HEK293T (cell line): ENCODE data around the gene GSTK1.

Experiments used
- ARNT ChIP-seq: fragments of 450-650 bp; IDR thresholded peaks from 2 replicates; pipeline ENCODE4 v1.6.1; 2017; ENCODE audit warnings: mild to moderate bottlenecking
- BHLHE40 ChIP-seq: fragments of 450-650 bp; IDR thresholded peaks from 2 replicates; pipeline ENCODE4 v1.6.1; 2016; ENCODE audit warnings: mild to moderate bottlenecking, moderate library complexity, borderline replicate concordance
- CTBP1 ChIP-seq: fragments of 450-650 bp; IDR thresholded peaks from 2 replicates; pipeline ENCODE4 v1.6.1; 2016; ENCODE audit warnings: borderline replicate concordance
- ELF4 ChIP-seq: fragments of 450-650 bp; IDR thresholded peaks from 2 replicates; pipeline ENCODE4 v1.6.1; 2017; ENCODE audit warnings: antibody characterized with exemption
- FOXA1 ChIP-seq: fragments of 450-650 bp; IDR thresholded peaks from 2 replicates; pipeline ENCODE4 v1.6.1; 2016; ENCODE audit warnings: mild to moderate bottlenecking
- FOXK2 ChIP-seq: fragments of 450-650 bp; IDR thresholded peaks from 2 replicates; pipeline ENCODE4 v1.6.1; 2016; ENCODE audit warnings: mild to moderate bottlenecking
- FOXM1 ChIP-seq: fragments of 450-650 bp; IDR thresholded peaks from 2 replicates; pipeline ENCODE4 v1.6.1; 2017; ENCODE audit warnings: mild to moderate bottlenecking, borderline replicate concordance
- LEF1 ChIP-seq: fragments of 450-650 bp; IDR thresholded peaks from 2 replicates; pipeline ENCODE4 v1.6.1; 2017; ENCODE audit warnings: mild to moderate bottlenecking, borderline replicate concordance
- NFRKB ChIP-seq: fragments of 450-650 bp; IDR thresholded peaks from 2 replicates; pipeline ENCODE4 v1.6.1; 2016; ENCODE audit warnings: mild to moderate bottlenecking, moderate library complexity
- SP1 ChIP-seq: fragments of 450-650 bp; IDR thresholded peaks from 2 replicates; pipeline ENCODE4 v1.6.1; 2017
- SUZ12 ChIP-seq: fragments of 450-650 bp; IDR thresholded peaks from 2 replicates; pipeline ENCODE4 v1.6.1; 2016; ENCODE audit warnings: mild to moderate bottlenecking
- TARDBP ChIP-seq: fragments of 450-650 bp; IDR thresholded peaks from 2 replicates; pipeline ENCODE4 v1.6.1; 2016
- ZNF384 ChIP-seq: fragments of 450-650 bp; IDR thresholded peaks from 2 replicates; pipeline ENCODE4 v1.6.1; 2016

- TF ChIP-seq BHLHE40, result no peak
- TF ChIP-seq SP1, result no peak
- no peak for TF ChIP-seq FOXK2
- no peak for TF ChIP-seq LEF1
- TF ChIP-seq SUZ12, result no peak
- TF ChIP-seq FOXM1, result no peak
- no peak for TF ChIP-seq CTBP1
- TF ChIP-seq ELF4, result no peak
- TF ChIP-seq TARDBP, result no peak
- TF ChIP-seq ZNF384, result no peak
- TF ChIP-seq ARNT, result no peak
- no peak for TF ChIP-seq FOXA1
- no peak for TF ChIP-seq NFRKB
Measured at GRCh38 chr7:143240291-143241168, 22.7 kb upstream of the GSTK1 start.
